Measurements from ENCODE around the gene CHPF.
A peak's percentile ranks its signal among the peaks of the same experiment; 100 is the strongest.

The CHPF gene

DNA sequence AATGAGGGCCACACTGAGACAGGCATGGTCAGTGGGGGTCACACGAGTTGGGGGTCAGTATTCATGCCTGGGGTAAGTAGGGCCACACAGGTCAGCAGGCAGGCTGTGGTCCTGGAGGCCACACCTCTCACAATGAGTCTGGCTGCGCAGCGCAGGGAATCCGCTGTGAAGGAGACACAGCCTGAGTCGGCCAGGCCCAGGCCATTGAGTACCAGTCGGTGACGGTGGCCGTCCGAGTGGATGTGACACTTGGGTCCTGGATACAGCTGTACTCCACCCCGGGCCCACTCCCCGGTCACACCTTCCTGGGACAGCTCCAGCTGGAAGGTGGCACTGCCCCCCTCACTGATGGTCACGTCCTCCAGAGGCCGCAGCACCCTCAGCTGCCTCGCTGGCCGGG, 10.7 kb upstream of the CHPF start:
- Histone ChIP-seq H3K14ac (ENCODE audit: low read length) (no peak overlapping the region), H3K4me2 (ENCODE audit: low read length) (no peak overlapping the region), H2AK5ac (ENCODE audit: low read length) (no peak overlapping the region), H3K79me1 (ENCODE audit: low read length) (peaks cover 2% of the 10 kb centered on the region), H2BK5ac (ENCODE audit: low read depth, low read length, poor library complexity) (no peak overlapping the region), H3K27ac (ENCODE audit: low read depth, low read length) (no peak overlapping the region), H3K79me2 (ENCODE audit: control insufficient read depth, insufficient read depth, low read length, poor library complexity) (no peaks in the 10 kb centered on the region), H4K12ac (ENCODE audit: low read depth, low read length) (no peak overlapping the region), H2AFZ (ENCODE audit: insufficient read depth, low read length, poor library complexity) (no peak overlapping the region), H3K27me3 (ENCODE audit: insufficient read depth, low read length) (no peaks in the 10 kb centered on the region), H3K36me3 (ENCODE audit: control insufficient read depth in 1 of 2, insufficient read depth in 2 of 2, low read length in 2 of 2) (peaks cover 36 to 44% of the 10 kb centered on the region in 2 experiments), H3K4ac (ENCODE audit: low read depth, low read length) (no peak overlapping the region), H2BK12ac (ENCODE audit: low read length) (no peak overlapping the region), H3K4me3 (ENCODE audit: low read depth, low read length) (no peak overlapping the region), H4K91ac (ENCODE audit: low read depth, low read length) (no peak overlapping the region), H2BK120ac (ENCODE audit: insufficient read depth, low read length, poor library complexity) (no peak overlapping the region), H3K9me3 (ENCODE audit: insufficient read depth, low read depth, low read length) (no peaks in the 10 kb centered on the region), H3K9ac (ENCODE audit: low read length) (no peak overlapping the region), H3K4me1 (ENCODE audit: control insufficient read depth in 1 of 2, insufficient read depth in 2 of 2, low read length in 2 of 2) (peaks cover 12 to 13% of the 10 kb centered on the region in 2 experiments), H4K8ac (ENCODE audit: low read depth, low read length) (no peak overlapping the region), H3K23ac (ENCODE audit: low read length) (no peak overlapping the region), H3K18ac (ENCODE audit: low read length) (no peak overlapping the region)
- WGBS (ENCODE audit: extremely low coverage, insufficient coverage, insufficient read length): no CpG with 5 or more reads among the region's 15 CpGs
- no peak for DNase-seq

DNA sequence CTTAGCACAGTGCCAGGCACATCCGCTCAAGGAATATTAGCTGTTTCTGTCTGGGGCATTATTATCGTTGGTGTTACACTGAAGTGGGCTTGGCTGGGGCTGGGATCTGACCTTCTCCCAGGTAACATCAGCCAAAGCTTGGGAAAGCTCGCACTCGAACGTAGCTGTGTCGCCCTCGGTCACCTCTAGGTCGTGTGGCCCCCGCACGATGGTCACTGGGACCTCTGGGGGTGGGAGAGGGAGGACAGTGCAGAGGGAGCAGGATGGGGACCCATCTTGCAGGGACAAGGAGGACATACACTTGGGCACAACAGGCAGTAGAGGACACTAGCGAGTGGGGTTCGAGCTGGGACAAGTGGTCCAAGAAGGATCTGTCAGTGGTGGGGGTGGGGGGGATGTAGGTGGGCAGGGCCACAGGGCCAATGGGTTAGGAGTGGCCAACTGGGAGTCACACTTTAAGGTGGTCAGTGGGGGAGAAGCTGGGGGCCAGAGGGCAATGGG, 9.9 kb upstream of the CHPF start:
- no CpG with 5 or more reads among the region's 12 CpGs for WGBS (ENCODE audit: extremely low coverage, insufficient coverage, insufficient read length)
- no peak overlapping the region for H2AK5ac ChIP-seq (ENCODE audit: low read length)
- no peak overlapping the region for H2BK5ac ChIP-seq (ENCODE audit: low read depth, low read length, poor library complexity)
- H3K18ac ChIP-seq (ENCODE audit: low read length): no peak overlapping the region
- H3K79me1 ChIP-seq (ENCODE audit: low read length): peaks cover 2% of the 10 kb centered on the region
- no peak overlapping the region for H3K14ac ChIP-seq (ENCODE audit: low read length)
- no peak overlapping the region for H3K4me3 ChIP-seq (ENCODE audit: low read depth, low read length)
- no peak overlapping the region for H4K12ac ChIP-seq (ENCODE audit: low read depth, low read length)
- no peak overlapping the region for H2BK120ac ChIP-seq (ENCODE audit: insufficient read depth, low read length, poor library complexity)
- H3K4me2 ChIP-seq (ENCODE audit: low read length): no peak overlapping the region
- no peak overlapping the region for H3K23ac ChIP-seq (ENCODE audit: low read length)
- no peak overlapping the region for H3K4ac ChIP-seq (ENCODE audit: low read depth, low read length)
- no peak overlapping the region for H2AFZ ChIP-seq (ENCODE audit: insufficient read depth, low read length, poor library complexity)
- H3K27me3 ChIP-seq (ENCODE audit: insufficient read depth, low read length): no peaks in the 10 kb centered on the region
- H3K9ac ChIP-seq (ENCODE audit: low read length): no peak overlapping the region
- no peak for DNase-seq
- peaks cover 12 to 13% of the 10 kb centered on the region in 2 experiments for H3K4me1 ChIP-seq (ENCODE audit: control insufficient read depth in 1 of 2, insufficient read depth in 2 of 2, low read length in 2 of 2)
- peaks cover 32 to 37% of the 10 kb centered on the region in 2 experiments for H3K36me3 ChIP-seq (ENCODE audit: control insufficient read depth in 1 of 2, insufficient read depth in 2 of 2, low read length in 2 of 2)
- no peak overlapping the region for H2BK12ac ChIP-seq (ENCODE audit: low read length)
- no peak overlapping the region for H4K91ac ChIP-seq (ENCODE audit: low read depth, low read length)
- no peak overlapping the region for H4K8ac ChIP-seq (ENCODE audit: low read depth, low read length)
- H3K27ac ChIP-seq (ENCODE audit: low read depth, low read length): no peak overlapping the region
- H3K9me3 ChIP-seq (ENCODE audit: insufficient read depth, low read depth, low read length): no peaks in the 10 kb centered on the region
- no peaks in the 10 kb centered on the region for H3K79me2 ChIP-seq (ENCODE audit: control insufficient read depth, insufficient read depth, low read length, poor library complexity)

DNA sequence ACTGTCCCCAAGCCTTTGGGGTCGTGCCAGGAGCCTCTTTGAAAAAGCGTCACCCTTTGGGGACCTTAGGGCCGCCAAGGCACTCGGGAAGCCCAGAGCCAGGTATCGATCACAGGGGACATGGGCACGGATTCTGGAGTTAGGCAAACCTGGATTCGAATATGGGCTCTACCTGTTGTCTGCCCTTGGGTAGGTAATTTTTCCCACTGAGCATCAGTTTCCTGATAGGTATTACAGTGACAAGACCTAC, 9.5 kb upstream of the CHPF start:
- Histone ChIP-seq H3K36me3 (ENCODE audit: control insufficient read depth in 1 of 2, insufficient read depth in 2 of 2, low read length in 2 of 2) (peaks cover 27 to 33% of the 10 kb centered on the region in 2 experiments), H3K9me3 (ENCODE audit: insufficient read depth, low read depth, low read length) (no peaks in the 10 kb centered on the region), H2BK120ac (ENCODE audit: insufficient read depth, low read length, poor library complexity) (no peak overlapping the region), H2BK12ac (ENCODE audit: low read length) (no peak overlapping the region), H2AFZ (ENCODE audit: insufficient read depth, low read length, poor library complexity) (peak overlapping the region; percentile 72), H3K18ac (ENCODE audit: low read length) (no peak overlapping the region), H3K79me1 (ENCODE audit: low read length) (peaks cover 2% of the 10 kb centered on the region), H3K4me3 (ENCODE audit: low read depth, low read length) (no peak overlapping the region), H2BK5ac (ENCODE audit: low read depth, low read length, poor library complexity) (no peak overlapping the region), H4K91ac (ENCODE audit: low read depth, low read length) (no peak overlapping the region), H3K4ac (ENCODE audit: low read depth, low read length) (no peak overlapping the region), H4K8ac (ENCODE audit: low read depth, low read length) (no peak overlapping the region), H3K27me3 (ENCODE audit: insufficient read depth, low read length) (no peaks in the 10 kb centered on the region), H2AK5ac (ENCODE audit: low read length) (no peak overlapping the region), H3K27ac (ENCODE audit: low read depth, low read length) (no peak overlapping the region), H3K4me2 (ENCODE audit: low read length) (peak overlapping the region; percentile 99), H3K23ac (ENCODE audit: low read length) (no peak overlapping the region), H3K9ac (ENCODE audit: low read length) (no peak overlapping the region), H3K79me2 (ENCODE audit: control insufficient read depth, insufficient read depth, low read length, poor library complexity) (no peaks in the 10 kb centered on the region), H3K14ac (ENCODE audit: low read length) (no peak overlapping the region), H3K4me1 (ENCODE audit: control insufficient read depth in 1 of 2, insufficient read depth in 2 of 2, low read length in 2 of 2) (peaks cover 12 to 13% of the 10 kb centered on the region in 2 experiments), H4K12ac (ENCODE audit: low read depth, low read length) (no peak overlapping the region)
- WGBS (ENCODE audit: extremely low coverage, insufficient coverage, insufficient read length): no CpG with 5 or more reads among the region's 7 CpGs
- DNase-seq: no peak

GRCh38 chr2:219552382-219553167, 9.0 kb upstream of the CHPF start:
- Histone ChIP-seq H3K36me3 (ENCODE audit: control insufficient read depth in 1 of 2, insufficient read depth in 2 of 2, low read length in 2 of 2) (peaks cover 22 to 27% of the 10 kb centered on the region in 2 experiments), H3K27ac (ENCODE audit: low read depth, low read length) (no peak overlapping the region), H3K4ac (ENCODE audit: low read depth, low read length) (no peak overlapping the region), H4K12ac (ENCODE audit: low read depth, low read length) (peak overlapping the region; percentile 22), H3K4me2 (ENCODE audit: low read length) (peak overlapping the region; percentile 99), H3K14ac (ENCODE audit: low read length) (peak overlapping the region; percentile 25), H2AK5ac (ENCODE audit: low read length) (no peak overlapping the region), H3K9me3 (ENCODE audit: insufficient read depth, low read depth, low read length) (no peaks in the 10 kb centered on the region), H2AFZ (ENCODE audit: insufficient read depth, low read length, poor library complexity) (peak overlapping the region; percentile 72), H3K79me1 (ENCODE audit: low read length) (peaks cover 2% of the 10 kb centered on the region), H4K91ac (ENCODE audit: low read depth, low read length) (peak overlapping the region; percentile 59), H3K4me1 (ENCODE audit: control insufficient read depth in 1 of 2, insufficient read depth in 2 of 2, low read length in 2 of 2) (peaks cover 12 to 13% of the 10 kb centered on the region in 2 experiments), H2BK12ac (ENCODE audit: low read length) (no peak overlapping the region), H3K4me3 (ENCODE audit: low read depth, low read length) (peak overlapping the region; percentile 79), H3K79me2 (ENCODE audit: control insufficient read depth, insufficient read depth, low read length, poor library complexity) (no peaks in the 10 kb centered on the region), H3K9ac (ENCODE audit: low read length) (no peak overlapping the region), H3K23ac (ENCODE audit: low read length) (no peak overlapping the region), H4K8ac (ENCODE audit: low read depth, low read length) (peak overlapping the region; percentile 66), H3K27me3 (ENCODE audit: insufficient read depth, low read length) (no peaks in the 10 kb centered on the region), H2BK120ac (ENCODE audit: insufficient read depth, low read length, poor library complexity) (peak overlapping the region; percentile 29), H3K18ac (ENCODE audit: low read length) (peak overlapping the region; percentile 26), H2BK5ac (ENCODE audit: low read depth, low read length, poor library complexity) (no peak overlapping the region)
- DNase-seq: peak; percentile 85 to 90
- WGBS (ENCODE audit: extremely low coverage, insufficient coverage, insufficient read length): no CpG with 5 or more reads among the region's 99 CpGs
